ENCODE data around the gene MAN1A1.

GRCh38 chr6:119241111-119241465, 108.5 kb downstream of the MAN1A1 start:
- TF ChIP-seq YY1 (tag by site-specific recombination; IDR thresholded peaks at IDR 0.05) = no peak
- no peak for TF ChIP-seq ZNF280D (tag by site-specific recombination; IDR thresholded peaks at IDR 0.05)
- no peak for TF ChIP-seq ZNF561 (tag by site-specific recombination; IDR thresholded peaks at IDR 0.05; ENCODE audit: borderline replicate concordance)
- no peak for TF ChIP-seq CTCF (tag by site-specific recombination; IDR thresholded peaks at IDR 0.05)
- no peak for TF ChIP-seq ZBTB8A (tag by site-specific recombination; IDR thresholded peaks at IDR 0.05)
- TF ChIP-seq TSHZ1 (tag by site-specific recombination; IDR thresholded peaks at IDR 0.05; ENCODE audit: borderline replicate concordance) = no peak
- TF ChIP-seq TRIM28 (IDR thresholded peaks at IDR 0.05; ENCODE audit: borderline replicate concordance, low read length) = 0 out of 2 replicates have a peak, but pooled peaks have one; percentile 57
- TF ChIP-seq KLF1 (tag by site-specific recombination; IDR thresholded peaks at IDR 0.05) = no peak
- TF ChIP-seq, protein P1, sequence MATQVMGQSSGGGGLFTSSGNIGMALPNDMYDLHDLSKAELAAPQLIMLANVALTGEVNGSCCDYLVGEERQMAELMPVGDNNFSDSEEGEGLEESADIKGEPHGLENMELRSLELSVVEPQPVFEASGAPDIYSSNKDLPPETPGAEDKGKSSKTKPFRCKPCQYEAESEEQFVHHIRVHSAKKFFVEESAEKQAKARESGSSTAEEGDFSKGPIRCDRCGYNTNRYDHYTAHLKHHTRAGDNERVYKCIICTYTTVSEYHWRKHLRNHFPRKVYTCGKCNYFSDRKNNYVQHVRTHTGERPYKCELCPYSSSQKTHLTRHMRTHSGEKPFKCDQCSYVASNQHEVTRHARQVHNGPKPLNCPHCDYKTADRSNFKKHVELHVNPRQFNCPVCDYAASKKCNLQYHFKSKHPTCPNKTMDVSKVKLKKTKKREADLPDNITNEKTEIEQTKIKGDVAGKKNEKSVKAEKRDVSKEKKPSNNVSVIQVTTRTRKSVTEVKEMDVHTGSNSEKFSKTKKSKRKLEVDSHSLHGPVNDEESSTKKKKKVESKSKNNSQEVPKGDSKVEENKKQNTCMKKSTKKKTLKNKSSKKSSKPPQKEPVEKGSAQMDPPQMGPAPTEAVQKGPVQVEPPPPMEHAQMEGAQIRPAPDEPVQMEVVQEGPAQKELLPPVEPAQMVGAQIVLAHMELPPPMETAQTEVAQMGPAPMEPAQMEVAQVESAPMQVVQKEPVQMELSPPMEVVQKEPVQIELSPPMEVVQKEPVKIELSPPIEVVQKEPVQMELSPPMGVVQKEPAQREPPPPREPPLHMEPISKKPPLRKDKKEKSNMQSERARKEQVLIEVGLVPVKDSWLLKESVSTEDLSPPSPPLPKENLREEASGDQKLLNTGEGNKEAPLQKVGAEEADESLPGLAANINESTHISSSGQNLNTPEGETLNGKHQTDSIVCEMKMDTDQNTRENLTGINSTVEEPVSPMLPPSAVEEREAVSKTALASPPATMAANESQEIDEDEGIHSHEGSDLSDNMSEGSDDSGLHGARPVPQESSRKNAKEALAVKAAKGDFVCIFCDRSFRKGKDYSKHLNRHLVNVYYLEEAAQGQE (tag by site-specific recombination; IDR thresholded peaks at IDR 0.05) = no peak
- TF ChIP-seq, protein P2, sequence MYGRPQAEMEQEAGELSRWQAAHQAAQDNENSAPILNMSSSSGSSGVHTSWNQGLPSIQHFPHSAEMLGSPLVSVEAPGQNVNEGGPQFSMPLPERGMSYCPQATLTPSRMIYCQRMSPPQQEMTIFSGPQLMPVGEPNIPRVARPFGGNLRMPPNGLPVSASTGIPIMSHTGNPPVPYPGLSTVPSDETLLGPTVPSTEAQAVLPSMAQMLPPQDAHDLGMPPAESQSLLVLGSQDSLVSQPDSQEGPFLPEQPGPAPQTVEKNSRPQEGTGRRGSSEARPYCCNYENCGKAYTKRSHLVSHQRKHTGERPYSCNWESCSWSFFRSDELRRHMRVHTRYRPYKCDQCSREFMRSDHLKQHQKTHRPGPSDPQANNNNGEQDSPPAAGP (tag by site-specific recombination; IDR thresholded peaks at IDR 0.05) = no peak
- TF ChIP-seq ZNF366 (tag by site-specific recombination; conservative IDR thresholded peaks at IDR 0.05) = no peak; the same call in 1 of the 2 replicates

Data from HEK293 (cell line).